Measurements from ENCODE around the gene SWT1.

DNA sequence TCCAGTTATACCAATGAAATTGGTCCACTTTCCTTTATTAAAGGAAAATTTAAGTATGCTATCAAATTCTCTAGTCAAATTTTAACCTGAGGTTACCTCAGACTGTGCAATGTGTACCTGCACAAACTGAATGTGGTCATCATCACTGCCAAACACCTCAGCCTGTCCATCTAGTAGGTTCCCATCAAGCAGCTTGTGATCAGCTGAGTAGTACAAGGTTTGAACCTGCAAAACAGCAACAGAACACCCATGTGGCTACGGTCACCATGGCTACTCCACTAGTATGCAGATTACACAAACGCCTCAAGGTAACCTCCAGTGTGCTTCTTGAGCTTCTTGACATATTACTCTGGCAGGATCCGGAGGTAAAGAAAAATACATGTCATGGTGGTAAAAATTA is 148.5 kb downstream of the SWT1 start:
- no peak for TF ChIP-seq POLR2A (IDR thresholded peaks at IDR 0.05)
- TF ChIP-seq CTCF (IDR thresholded peaks at IDR 0.05), result no peak
- no peak for TF ChIP-seq POLR2AphosphoS5 (IDR thresholded peaks at IDR 0.05; ENCODE audit: insufficient read depth in 1 of 2, low read depth in 1 of 2)

All from vagina (tissue), 2 donors.